PC-9 (cell line): ENCODE measurements around the gene HBQ1.
"Not testable (repeated sequence)": the region's sequence is repeated elsewhere in the genome, so short reads cannot be mapped to it uniquely, and the experiment has no call there.

Experiments
- CTCF ChIP-seq: fragments of 200-600 bp; sonication (generic); conservative IDR thresholded peaks from 2 replicates; pipeline ENCODE4 v1.6.1; 2017; ENCODE audit warnings: mixed run types, antibody characterized with exemption, mild to moderate bottlenecking, moderate library complexity
- EZH2 ChIP-seq: fragments of 200-600 bp; sonication (generic); IDR thresholded peaks from 2 replicates; pipeline ENCODE4 v1.8.0; 2017; ENCODE audit warnings: antibody characterized with exemption, low read depth

GRCh38 chr16:209359-209758, 29.1 kb downstream of the HBQ1 start:
- not testable (repeated sequence) for TF ChIP-seq CTCF, EZH2
